HG02588 (cell line): ENCODE measurements around the gene DPEP1.
"Not testable (repeated sequence)": the region's sequence is repeated elsewhere in the genome, so short reads cannot be mapped to it uniquely, and the experiment has no call there.

Source experiments
- ATAC-seq: cut with Tn5 transposase; IDR thresholded peaks from one replicate; pipeline ENCODE4 v1.9.1; 2021; ENCODE audit warnings: mild to moderate bottlenecking, moderate library complexity; ENCODE audit not compliant: unreplicated experiment

The DPEP1 gene

DNA sequence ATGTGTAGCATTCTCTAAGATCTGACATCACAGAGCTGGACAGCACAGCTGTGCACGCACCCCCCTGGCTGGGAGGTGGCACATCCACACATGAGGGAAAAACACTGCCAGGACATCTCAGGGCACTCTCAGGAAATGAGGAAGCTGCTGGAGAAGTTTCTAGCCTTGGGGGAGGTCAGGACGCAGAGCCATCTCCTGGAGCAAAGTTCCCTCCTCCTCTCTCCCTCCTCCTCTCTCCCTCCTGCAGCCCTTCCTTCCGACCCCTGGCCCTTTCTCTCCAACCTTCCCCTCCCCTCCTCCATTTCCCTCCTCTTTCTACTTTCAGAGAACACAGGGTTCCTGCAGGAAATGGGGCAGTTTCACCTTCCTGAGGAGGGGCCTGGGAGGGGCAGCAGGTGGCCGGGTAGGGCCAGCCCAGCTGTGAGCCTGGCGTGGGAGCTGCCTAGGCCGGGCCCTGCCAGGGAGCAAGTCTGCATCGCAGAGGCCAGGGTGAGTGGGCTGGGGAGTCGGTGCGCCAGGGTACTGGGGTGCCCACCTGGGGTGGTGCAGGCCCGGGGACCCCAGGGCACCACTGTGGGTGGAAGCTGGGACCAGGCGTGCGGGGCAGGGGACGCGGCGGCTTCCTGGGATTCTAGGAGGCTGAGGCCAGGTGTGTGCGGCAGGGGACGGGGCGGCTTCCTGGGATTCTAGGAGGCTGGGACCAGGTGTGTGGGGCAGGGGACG is at the start of gene DPEP1:
DPEP1 (plus strand) TSS at position 412 of the 723 bp plus-strand sequence. CDS start 16,769 bp downstream, outside the sequence.
- ATAC-seq: no peak

DNA sequence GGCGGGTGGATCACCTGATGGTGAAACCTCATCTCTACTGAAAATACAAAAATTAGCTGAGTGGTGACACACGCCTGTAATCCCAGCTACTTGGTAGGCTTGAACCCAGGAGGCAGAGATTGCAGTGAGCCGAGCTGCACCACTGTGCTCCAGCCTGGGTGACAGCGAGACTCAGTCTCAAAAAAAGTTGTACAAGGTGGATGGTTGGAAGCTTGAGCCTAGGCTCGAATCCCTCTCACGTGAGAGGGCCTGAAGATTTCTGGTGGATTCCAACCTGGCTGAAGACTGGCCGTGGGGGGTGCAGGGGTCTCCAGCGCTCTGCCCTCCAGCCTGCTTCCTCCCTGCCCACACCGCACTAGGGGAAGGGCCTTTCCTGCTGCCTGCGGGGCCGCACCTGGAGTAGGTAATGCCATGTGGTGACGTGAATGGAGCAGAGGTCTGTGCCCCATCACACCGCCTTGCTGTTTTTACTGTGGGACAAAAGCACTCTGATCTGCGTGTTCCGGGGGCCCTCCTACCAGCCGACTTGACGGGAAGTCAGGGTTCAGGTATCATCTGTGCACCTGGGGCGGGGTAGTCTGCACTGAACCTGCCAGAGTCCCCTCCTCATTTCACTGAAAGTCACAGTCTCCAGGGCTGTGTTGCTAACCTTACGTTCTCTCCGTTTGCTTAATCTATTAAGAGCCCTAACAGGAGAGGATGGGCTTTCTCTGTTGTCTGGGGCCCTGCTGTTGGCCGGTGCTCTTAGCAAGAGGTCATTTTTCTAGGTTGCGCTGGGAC is 48.8 kb upstream of the DPEP1 start:
- ATAC-seq: no peak

DNA sequence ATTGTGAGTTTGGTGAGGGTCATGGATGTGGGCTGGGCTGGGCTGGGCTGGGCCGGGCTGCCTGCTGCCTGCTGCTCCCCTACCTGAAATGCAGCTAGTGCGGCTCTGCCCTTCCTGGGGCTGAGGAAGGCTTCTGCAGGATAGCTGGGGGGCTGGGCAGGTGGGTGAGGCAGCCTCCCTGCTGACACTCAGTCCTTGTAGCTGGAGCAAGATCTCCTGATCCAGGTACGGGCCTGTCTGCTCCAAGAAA is 48.3 kb upstream of the DPEP1 start:
- ATAC-seq: no peak

DNA sequence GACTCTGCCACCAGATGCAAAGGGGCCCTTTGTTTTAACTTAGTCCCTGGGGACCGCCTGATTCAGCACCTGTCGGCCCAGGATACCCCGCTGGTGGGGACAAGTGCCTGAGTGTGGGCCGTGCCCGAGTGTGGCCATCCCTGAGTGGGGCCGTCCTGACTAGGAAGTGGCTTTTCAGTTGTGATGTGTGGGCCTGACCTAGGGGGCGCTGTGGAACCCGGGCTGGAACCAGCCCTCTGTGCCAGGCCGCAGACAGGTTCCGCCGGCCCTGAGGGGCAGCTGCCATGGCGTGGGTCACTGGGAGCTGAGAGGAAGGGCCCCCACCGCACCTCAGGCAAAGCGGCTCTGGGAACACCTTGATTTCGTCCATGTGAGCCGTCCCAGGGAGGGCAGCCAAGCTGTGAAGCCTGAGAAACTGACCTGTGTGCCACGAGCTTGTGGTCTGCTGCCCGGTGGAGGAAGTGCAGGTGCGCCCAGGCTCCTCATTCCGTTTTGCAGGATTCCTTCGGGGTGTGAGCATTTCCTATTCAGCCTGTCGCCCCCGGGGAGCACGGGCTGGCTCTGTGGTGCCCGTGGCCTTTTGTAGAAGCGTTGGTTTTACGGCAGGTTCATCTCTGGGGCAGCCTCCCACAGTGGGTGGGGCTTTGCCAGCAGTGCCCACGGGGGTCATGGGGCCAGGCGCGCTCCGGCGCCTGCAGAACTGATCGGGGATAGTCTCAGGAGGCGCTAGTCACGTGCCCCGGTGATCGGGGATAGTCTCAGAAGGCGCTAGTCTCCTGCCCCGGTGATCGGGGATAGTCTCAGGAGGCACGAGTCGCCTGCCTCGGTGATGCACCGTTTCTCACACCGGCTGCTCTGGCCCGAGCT is 47.7 kb upstream of the DPEP1 start:
- ATAC-seq: no peak

DNA sequence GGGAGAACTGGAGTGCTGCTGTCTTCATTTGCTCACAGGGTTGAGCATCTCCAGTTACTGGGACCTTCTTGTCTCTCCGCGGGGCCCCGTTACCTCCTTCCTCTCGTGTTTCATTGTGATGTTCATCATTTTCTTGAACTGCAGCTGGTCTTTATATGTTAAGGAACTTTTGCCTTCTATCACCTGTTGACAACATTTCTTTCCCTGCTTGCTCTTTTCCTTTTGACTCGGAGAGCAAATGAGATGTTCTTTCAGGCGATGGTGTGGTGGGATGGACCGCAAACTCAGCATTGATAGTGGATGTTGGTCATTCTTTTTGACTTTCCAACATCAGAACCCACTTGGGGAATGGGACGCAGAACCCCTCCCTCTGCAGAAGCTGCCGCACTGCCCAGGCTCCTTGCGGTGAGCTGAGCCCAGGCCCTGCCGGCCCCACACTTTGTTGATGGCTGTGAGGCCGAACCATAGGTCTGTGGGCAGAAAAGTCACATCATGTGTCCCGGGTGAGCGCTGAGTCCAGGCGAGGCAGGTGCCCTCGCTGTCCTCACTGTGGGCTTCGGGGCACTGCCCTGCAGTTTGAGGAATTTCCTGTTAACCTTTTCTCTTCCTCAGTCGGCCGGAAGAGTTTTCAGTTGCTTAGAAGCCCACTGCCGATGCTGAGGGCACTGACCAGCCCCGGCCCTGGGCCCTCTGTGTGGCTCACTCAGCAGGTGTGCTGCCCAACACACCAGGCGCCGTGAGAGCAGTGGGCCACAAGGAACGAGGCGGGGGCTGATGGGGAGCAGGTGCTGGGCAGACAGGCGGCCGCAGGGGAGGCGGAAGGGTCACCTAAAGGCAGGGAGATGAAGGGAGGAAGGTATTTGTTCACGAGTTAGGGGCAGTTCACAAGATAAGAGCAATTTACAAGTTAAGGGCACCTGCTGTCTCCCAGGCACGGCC is 45.5 kb upstream of the DPEP1 start:
- ATAC-seq: no peak

DNA sequence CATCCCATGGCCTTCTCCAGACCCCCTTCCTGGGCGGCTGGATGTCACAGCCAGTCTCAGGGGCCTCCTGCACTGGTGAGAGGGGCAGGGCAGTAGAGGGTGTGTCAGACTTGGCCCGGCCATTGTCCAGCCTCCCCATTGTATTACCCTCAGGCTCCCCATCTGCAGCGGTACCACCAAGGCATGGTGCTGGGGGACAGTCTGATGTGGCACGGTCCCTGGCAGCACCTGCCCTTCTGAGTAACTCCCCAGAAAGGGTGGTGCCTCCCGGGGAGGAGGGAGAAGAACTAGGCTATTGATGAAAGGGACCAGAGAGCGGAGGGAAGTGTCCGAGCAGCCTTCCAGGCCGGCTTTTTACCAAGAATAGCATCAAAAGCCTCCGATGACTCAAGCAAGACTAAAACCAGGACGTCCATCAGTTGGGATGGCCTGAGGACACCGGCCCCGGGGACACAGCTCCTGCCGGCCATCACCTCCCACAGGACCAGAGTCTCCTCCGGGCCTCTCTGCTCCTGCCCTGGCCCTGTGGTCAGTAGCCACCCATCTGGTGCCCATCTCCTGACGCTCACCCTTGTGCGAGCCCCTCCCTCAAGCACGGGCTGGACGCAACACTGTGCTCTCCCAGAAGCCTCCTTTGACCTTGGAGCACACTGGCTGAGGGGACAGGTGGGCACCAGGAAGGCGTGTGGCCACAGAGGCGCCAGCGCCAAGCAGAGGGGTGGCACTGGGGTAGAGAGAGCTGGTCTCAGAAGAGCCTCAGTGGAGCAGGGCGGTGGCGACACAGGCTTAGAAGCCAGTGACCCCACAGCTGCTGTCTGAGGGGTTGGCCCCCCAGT is 43.7 kb upstream of the DPEP1 start:
- ATAC-seq: no peak

DNA sequence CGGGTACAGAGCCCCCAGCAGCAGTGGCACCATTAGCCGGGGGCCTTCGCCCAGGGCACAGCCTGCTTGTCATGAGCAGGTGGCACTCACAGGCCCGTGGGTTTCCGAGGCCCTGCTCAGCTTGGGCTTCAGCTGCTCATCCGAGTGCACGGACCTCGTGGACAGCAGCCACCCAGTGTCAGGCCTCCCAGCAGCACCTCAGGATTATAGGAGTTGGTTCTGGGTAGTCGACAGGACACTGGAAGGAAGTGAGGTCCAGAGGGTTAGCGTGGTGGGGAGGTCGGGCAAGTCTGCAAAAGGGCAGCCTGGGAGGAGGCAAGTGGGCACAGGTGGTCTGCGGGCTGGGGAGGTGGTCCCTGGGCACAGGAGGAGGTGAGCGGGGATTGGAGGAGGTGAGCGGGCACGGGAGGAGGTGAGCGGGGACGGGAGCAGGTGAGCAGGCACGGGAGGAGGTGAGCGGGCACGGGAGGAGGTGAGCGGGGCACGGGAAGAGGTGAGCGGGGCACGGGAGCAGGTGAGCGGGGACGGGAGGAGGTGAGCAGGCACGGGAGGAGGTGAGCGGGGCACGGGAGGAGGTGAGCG is 43.0 kb upstream of the DPEP1 start:
- no peak for ATAC-seq

DNA sequence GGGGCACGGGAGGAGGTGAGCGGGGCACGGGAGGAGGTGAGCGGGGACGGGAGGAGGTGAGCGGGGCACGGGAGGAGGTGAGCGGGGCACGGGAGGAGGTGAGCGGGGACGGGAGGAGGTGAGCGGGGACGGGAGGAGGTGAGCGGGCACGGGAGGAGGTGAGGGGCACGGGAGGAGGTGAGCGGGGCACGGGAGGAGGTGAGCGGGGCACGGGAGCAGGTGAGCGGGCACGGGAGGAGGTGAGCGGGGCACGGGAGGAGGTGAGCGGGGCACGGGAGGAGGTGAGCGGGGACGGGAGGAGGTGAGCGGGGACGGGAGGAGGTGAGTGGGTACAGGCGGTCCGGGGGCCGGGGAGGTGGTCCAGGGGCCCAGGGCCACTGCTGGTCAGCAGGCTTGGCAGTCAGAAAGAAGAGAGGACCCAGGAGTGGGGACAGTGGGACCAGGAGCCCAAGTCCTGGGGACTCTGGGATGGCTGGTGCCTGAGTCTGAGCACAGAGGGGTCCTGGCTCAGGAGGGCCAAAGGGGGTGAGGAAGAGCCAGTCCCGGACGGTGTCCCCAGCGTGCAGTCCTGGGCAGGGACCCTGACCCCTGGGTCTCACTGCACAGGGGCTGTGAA is 42.4 kb upstream of the DPEP1 start:
- ATAC-seq: not testable (repeated sequence)

DNA sequence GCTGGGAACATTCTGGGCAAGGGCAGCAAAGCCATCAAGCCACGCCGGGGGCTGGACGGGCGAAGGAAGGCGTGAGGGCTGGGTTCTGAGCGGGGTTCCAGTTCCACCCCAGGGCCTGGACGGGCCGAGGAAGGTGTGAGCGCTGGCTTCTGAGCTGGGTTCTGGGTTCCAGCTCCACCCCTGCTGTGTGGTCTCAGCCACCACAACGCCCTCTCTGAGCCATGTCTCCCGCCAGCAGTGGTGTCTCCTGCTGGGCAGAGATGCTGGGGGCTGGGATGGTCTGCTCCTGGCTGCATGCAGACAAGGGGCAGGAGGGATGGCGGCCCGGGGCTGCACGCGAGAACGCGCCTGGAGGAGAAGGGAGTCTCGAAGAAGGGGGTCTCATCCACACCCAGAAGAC is 41.8 kb upstream of the DPEP1 start:
- ATAC-seq: no peak

DNA sequence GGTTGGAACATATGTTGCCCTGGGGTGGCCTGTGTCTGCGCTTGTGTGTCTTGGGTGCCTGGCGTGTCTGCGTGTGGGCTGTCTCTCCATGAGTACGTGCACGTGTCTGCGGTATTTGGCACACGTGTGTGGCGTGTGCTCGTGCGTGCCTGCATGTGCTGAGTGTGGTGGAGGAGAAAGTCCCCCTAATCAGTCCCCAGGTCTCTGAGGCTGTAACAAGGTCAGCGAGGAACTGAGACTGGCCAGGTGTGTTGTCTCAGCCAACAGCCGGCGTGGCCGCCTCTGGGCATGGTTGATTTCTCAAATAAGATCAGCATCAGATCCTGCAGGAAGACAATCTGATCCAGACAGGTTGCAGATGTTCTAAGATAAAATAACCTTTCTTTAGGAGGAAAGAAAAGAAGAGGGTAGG is 41.4 kb upstream of the DPEP1 start:
- ATAC-seq: no peak

DNA sequence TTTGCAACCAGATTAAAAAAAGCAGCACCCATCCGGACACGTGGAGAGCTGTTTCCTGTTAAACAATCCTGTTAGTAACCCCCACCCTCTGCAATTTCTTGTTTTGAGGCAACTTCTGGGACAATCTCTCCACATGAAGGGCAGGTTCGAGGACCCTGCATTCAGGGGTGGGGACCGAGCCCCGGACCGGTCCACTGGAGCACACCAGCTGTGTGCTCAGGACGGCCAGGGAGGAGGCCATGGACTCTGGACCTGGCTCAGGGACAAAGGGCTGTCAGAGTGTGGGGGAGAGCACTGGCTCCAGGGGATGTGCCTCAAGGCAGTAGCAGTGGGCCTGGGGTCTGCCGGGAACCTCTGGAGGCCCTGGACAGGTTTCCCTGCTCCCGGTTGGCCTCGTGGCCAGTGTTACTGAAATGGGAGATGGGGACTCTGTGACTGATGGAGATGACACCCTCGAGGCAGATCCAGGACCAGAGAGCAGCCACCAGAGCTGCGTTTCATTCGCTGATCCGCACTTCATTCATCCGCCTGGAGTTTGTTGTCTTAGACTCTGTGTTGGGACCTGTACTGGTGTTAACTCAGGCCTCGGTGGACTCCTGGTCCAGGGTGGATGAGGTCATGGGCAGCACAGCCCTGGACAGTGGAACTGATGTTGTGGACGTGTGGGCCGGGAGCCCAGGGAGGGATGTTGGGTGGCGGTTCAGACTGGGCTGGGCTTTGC is 40.8 kb upstream of the DPEP1 start:
- ATAC-seq: no peak

DNA sequence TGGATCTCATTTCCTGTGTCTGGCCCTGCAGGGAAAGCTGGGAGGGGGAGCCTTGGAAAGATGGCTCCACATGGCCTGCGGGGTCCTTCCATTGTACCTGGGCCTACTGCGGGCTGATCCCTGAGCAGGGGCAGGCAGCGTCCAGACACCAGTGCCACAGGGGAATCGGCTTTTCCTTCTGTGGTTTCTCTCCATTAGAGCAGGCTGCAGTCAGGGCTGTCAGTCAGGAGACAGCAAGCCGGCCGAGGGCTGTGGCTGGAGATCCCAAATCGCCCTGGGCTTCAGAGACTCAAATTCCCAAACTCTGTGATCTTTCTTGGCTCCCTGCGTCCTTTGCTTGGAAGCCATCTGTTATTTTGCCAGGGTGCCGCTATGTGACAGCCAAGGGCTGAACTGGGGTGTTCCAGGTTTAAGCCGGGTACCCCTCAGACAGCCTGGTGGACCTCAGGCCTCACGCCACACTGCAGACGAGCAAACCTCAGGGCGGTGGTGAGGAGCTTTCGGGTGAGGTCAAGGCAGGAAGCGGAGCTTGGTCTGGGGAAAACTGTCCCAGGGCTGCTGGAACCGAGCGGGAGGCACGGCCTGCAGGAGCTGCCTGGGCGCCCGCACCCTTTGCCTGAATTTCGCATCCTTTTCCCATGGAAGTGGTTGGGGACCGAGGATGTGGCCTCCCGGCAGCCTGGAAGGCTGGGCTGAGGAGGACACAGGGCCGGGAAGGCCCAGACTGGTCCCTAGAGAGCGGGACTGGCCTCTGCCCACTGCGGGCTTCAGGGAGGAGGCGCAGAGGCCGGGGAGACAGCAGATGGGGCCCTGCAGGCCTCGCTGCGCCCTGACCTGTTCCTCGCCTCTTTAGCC is 39.4 kb upstream of the DPEP1 start:
- no peak for ATAC-seq

DNA sequence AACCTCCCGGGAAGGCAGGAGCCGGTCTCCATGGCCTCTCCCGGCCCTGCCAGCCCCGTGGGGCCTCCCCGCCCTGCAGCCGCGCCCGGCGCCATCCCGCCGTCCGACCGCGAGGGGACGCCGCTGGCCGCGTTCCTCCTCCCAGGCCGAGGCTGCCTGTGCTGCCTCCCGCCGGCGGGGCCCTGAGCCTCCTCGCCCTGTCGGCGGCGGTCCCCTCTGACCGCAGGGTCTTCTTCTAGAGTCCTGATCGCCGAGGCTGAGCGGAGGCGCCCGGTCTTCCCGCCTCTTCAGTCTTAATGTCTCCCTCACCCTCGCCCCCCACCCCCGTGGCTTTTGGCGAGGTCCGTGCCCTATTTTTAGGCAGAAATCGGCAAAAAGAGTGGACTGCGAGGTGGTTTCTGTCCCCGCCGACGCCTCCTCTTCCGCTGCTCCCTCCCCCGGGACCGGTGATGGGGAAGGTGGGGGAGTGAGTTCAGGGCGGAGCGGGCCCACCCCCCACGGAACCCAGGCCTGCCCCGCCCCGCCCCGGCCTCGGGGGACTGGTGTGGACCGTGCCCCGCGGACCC is 38.7 kb upstream of the DPEP1 start:
- ATAC-seq: no peak

DNA sequence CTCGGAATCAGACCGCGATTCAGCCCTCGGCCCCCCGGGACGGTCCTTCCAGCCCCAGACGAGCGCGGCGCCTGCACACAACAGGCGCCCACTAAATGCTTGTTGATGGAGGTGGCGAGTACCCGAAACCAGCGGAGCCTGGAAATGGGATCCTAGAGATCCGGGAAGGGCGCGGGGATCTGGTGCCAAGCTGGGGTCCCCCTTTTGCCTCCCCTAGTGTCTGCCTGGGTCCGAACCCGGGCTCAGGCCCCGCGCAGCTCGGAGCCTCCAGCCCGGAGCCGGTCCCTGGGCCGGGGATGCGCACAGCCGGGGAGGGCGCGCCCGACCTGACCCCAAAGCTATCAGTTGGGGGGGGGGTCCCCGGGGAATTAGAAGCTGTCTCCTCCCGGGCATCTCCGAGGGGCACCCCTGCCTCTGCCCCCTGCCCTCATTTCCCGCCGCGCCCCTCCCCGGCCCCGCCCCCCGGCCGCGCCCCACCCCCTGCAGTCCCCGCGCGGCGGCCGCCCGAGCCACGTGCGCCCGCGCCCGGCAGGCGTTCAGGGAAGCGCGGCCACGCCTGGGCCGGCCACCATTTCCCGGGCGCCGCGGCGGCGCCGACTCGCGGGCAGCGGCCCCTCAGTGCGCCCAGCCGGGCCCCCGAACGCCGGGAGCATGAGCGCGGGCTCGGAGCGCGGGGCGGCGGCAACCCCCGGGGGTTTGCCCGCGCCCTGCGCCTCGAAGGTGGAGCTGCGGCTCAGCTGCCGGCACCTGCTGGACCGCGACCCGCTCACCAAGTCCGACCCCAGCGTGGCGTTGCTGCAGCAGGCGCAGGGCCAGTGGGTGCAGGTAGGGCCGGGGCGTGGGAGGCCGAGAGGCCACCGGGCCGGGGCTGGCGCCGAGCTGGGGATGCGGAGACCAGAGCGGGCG is 37.9 kb upstream of the DPEP1 start, which contains the start of gene CPNE7:
CPNE7 (plus strand) TSS at position 512 of the 906 bp plus-strand sequence; CDS start at position 652, 140 bp downstream.
- no peak for ATAC-seq

DNA sequence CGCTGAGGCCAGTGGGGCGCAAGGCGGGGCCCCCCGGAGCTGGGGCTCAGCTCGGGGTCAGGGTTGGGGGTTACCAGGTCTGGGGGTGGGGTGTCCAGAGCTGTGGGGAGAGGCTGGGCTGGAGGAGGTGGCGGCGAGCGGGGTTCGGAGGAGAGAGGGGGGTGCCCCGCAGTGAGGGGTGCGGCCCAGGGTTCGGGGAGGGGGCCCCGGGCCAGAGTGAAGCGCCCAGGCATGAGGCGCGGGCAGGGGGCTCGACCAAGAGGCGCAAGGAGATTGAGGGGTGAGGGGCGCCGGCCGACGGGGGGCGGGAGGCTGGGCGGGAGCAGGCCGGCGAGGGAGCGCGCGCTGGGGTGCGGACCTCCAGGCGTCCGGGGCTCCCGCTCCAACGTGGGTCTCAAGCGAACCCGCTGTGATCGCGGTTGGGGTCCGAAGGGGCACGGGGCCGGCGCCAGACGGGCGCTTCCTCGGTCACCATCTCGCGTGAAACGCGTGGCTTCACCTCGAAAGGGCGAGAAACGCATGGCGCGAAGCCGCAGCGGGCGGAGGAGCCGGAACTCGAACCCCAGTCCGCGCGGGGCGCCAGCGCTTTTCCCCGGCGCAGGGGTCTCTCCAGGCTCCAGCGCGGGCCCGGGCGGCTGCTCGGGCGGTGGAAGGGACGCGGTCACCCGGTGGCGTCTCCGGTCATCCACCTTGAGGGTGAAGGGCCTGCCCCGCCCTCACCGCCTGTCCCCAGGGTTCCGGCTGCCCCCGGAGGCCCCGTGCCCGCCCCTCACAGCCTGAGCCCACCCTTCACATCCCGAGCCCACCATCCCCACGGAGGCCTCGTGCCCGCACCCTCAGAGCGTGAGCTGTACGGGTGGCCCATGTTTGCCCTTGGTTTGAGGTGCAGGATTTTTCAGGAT is 37.0 kb upstream of the DPEP1 start:
- no peak for ATAC-seq
